Liver (tissue), 3 donors: ENCODE data around the gene PLPPR5.

Experiments used
- CTCF ChIP-seq: fragments of 150-350 bp; IDR thresholded peaks from 2 replicates; pipeline ENCODE4 v1.5.1; 2017; ENCODE audit warnings: improper control_type of control experiment, low read depth, low read length; ENCODE audit not compliant: missing input control
- JUND ChIP-seq, 2 donors: IDR thresholded peaks; 2 replicates each; pipeline ENCODE4 v1.6.1; 2016; ENCODE audit warnings: antibody characterized with exemption in 2 of 2
- MAX ChIP-seq: IDR thresholded peaks from 2 replicates; pipeline ENCODE4 v1.6.1; 2016; ENCODE audit warnings: antibody characterized with exemption
- donor health status: healthy.
- donor health status: healthy.

GRCh38 chr1:98897479-98897878 is 107.2 kb downstream of the PLPPR5 start:
- TF ChIP-seq CTCF (no peak), JUND (IDR thresholded peaks at IDR 0.05) (no peak), MAX (no peak)
